GM13976 (cell line): ENCODE results near the gene PSMD13.
"Not testable (repeated sequence)": the region's sequence is repeated elsewhere in the genome, so short reads cannot be mapped to it uniquely, and the experiment has no call there.

Source experiments
- DNase-seq: peaks from one replicate; pipeline ENCODE4 v3.0.0; 2012; ENCODE audit warnings: low spot score
- in situ Hi-C: fragments of 300-500 bp; cut with MboI; formaldehyde crosslinking; loops from one replicate; pipeline ENCODE4 v1.12.0; 2022; ENCODE audit warnings: low sequenced_read_pairs, mixed read lengths, inconsistent platforms; ENCODE audit not compliant: unreplicated experiment
- TF ChIP-seq, protein P1 (sequence below): IDR thresholded peaks from 2 replicates; pipeline ENCODE4 v1.5.1; 2012; ENCODE audit warnings: borderline replicate concordance, mild to moderate bottlenecking; ENCODE audit not compliant: insufficient read depth; ENCODE audit errors: extremely low read depth, missing control alignments, control extremely low read depth

Gene PSMD13

DNA sequence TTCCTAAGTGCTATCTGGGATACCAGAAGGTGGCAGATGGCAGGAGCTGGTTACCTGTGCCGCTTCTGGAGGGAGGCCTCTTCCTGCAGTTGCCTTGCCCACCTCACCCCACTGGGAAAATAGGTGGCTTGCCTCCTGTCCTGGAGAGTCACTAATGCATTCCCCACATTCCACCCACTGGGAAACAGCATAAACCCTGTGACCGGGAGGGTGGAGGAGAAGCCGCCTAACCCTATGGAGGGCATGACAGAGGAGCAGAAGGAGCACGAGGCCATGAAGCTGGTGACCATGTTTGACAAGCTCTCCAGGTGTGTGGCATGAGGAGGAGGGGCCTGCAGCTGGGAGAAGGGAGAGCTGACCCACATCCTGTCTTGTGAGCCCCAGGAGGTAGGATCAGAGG, 23.7 kb upstream of the PSMD13 start:
- TF ChIP-seq, protein P1, sequence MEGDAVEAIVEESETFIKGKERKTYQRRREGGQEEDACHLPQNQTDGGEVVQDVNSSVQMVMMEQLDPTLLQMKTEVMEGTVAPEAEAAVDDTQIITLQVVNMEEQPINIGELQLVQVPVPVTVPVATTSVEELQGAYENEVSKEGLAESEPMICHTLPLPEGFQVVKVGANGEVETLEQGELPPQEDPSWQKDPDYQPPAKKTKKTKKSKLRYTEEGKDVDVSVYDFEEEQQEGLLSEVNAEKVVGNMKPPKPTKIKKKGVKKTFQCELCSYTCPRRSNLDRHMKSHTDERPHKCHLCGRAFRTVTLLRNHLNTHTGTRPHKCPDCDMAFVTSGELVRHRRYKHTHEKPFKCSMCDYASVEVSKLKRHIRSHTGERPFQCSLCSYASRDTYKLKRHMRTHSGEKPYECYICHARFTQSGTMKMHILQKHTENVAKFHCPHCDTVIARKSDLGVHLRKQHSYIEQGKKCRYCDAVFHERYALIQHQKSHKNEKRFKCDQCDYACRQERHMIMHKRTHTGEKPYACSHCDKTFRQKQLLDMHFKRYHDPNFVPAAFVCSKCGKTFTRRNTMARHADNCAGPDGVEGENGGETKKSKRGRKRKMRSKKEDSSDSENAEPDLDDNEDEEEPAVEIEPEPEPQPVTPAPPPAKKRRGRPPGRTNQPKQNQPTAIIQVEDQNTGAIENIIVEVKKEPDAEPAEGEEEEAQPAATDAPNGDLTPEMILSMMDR, result no peak
- no peak for DNase-seq
- in situ Hi-C loops, result no loop called here

- in situ Hi-C loops, result no loop called here
- TF ChIP-seq, protein P1, result no peak
- no peak for DNase-seq
Measured at GRCh38 chr11:214083-214482, 22.7 kb upstream of the PSMD13 start.

- TF ChIP-seq, protein P1, result no peak
- in situ Hi-C loops, result no loop called here
Measured at GRCh38 chr11:215581-216037, 21.2 kb upstream of the PSMD13 start.

GRCh38 chr11:216081-216974, 20.4 kb upstream of the PSMD13 start:
- no peak for DNase-seq
- TF ChIP-seq, protein P1, result no peak
- in situ Hi-C loops, result no loop called here

More at GRCh38 chr11:215581-216037, 21.2 kb upstream of the PSMD13 start:
- no peak for DNase-seq

- no peak for DNase-seq
- in situ Hi-C loops, result no loop called here
- TF ChIP-seq, protein P1, result no peak
Measured at GRCh38 chr11:217704-218103, 19.1 kb upstream of the PSMD13 start.

- TF ChIP-seq, protein P1, result no peak
- in situ Hi-C loops, result no loop called here
- DNase-seq, result no peak
Measured at GRCh38 chr11:218815-219593, 17.8 kb upstream of the PSMD13 start.

- in situ Hi-C loops, DNase-seq: not testable (repeated sequence)
Measured at GRCh38 chr11:220641-221215, 16.0 kb upstream of the PSMD13 start.
